OCI-LY1 (cell line): Measurements from ENCODE around the gene PLCB2.

Experiments used
- CTCF ChIP-seq: fragments of 200-600 bp; sonication (generic), shearing (Covaris generic); IDR thresholded peaks from 2 replicates; pipeline ENCODE4 v1.5.1; 2017; ENCODE audit warnings: mild to moderate bottlenecking, antibody characterized with exemption, low read length, moderate library complexity, mixed read lengths
- EZH2 ChIP-seq: fragments of 200-600 bp; sonication (generic), shearing (Covaris generic); IDR thresholded peaks from 2 replicates; pipeline ENCODE4 v1.8.0; 2017; ENCODE audit warnings: borderline replicate concordance, mixed run types, mild to moderate bottlenecking, antibody characterized with exemption, low read length, moderate library complexity, mixed read lengths

DNA sequence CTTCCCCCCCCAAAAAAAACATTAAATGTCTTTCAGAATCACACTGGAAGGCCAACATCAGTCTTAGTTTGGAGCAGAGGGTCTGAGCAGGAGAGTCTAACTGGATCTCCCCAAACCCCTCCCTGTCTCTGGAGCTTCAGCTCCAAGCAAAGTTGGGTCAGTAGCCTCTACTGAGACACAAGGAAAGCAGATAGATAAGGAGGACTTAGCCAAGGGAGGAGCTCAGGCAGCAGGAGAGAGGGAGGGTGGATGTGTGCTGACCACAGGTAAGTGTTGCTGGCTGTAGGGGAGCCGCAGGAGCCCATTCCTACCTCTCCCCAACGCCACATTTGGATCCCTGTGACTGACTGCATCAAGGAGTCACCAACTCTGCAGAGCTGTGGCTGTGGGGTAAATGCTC lies 7.0 kb downstream of the PLCB2 start:
- no peak for TF ChIP-seq CTCF
- TF ChIP-seq EZH2: no peak
